ENCODE results near the gene TOMM20. TPM values are rescaled to one million over a fixed set of nuclear protein-coding genes. Genes with fewer than 3 reads are reported as not detected.
"Not testable (repeated sequence)": the region's sequence is repeated elsewhere in the genome, so short reads cannot be mapped to it uniquely, and the experiment has no call there.

TOMM20 gene
- total RNA-seq, 1 donor from 2014 or later = 25.3 TPM

GRCh38 chr1:235074523-235075047 lies 54.1 kb downstream of the TOMM20 start:
- Histone ChIP-seq H3K36me3 (no peaks in the 10 kb centered on the region), H3K4me1 (peaks cover 19 to 69% of the 10 kb centered on the region in 2 donors), H3K27ac (peak overlapping the region; percentile 94 to 98), H3K27me3 (no peaks in the 10 kb centered on the region), H3K9me3 (no peaks in the 10 kb centered on the region), H3K4me3 (peak overlapping the region; percentile 32 to 49)
- DNase-seq (ENCODE audit: low spot score in 2 of 2) = no peak
- intact Hi-C loops (cut with DNase I) = loop anchor here (1.0 to 2.0 kb wide), 5 partner anchors 77 to 540 kb away; no protein-coding TSS in a partner anchor
- TF ChIP-seq, protein P1, sequence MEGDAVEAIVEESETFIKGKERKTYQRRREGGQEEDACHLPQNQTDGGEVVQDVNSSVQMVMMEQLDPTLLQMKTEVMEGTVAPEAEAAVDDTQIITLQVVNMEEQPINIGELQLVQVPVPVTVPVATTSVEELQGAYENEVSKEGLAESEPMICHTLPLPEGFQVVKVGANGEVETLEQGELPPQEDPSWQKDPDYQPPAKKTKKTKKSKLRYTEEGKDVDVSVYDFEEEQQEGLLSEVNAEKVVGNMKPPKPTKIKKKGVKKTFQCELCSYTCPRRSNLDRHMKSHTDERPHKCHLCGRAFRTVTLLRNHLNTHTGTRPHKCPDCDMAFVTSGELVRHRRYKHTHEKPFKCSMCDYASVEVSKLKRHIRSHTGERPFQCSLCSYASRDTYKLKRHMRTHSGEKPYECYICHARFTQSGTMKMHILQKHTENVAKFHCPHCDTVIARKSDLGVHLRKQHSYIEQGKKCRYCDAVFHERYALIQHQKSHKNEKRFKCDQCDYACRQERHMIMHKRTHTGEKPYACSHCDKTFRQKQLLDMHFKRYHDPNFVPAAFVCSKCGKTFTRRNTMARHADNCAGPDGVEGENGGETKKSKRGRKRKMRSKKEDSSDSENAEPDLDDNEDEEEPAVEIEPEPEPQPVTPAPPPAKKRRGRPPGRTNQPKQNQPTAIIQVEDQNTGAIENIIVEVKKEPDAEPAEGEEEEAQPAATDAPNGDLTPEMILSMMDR (IDR thresholded peaks at IDR 0.05) = no peak

- H3K27me3 ChIP-seq = no peaks in the 10 kb centered on the region
Observed at GRCh38 chr1:235073968-235074522, 54.6 kb downstream of the TOMM20 start.

GRCh38 chr1:235073331-235073967 lies 55.2 kb downstream of the TOMM20 start:
- H3K27ac ChIP-seq = peak overlapping the region; percentile 94 to 98
- no peaks in the 10 kb centered on the region for H3K27me3 ChIP-seq
- TF ChIP-seq, protein P1 (IDR thresholded peaks at IDR 0.05) = no peak
- H3K4me3 ChIP-seq = no peak overlapping the region
- intact Hi-C loops (cut with DNase I) = no loop called here
- H3K9me3 ChIP-seq = no peaks in the 10 kb centered on the region
- peaks cover 19 to 64% of the 10 kb centered on the region in 2 donors for H3K4me1 ChIP-seq
- peak in 1 of 2 donors; percentile 83 for DNase-seq (ENCODE audit: low spot score in 2 of 2)
- no peaks in the 10 kb centered on the region for H3K36me3 ChIP-seq

More at GRCh38 chr1:235073968-235074522, 54.6 kb downstream of the TOMM20 start:
- H3K9me3 ChIP-seq = no peaks in the 10 kb centered on the region
- TF ChIP-seq, protein P1 (IDR thresholded peaks at IDR 0.05) = no peak
- DNase-seq (ENCODE audit: low spot score in 2 of 2) = no peak
- H3K4me3 ChIP-seq = peak overlapping the region in 1 of 2 donors; percentile 49
- H3K36me3 ChIP-seq = no peaks in the 10 kb centered on the region
- peaks cover 19 to 66% of the 10 kb centered on the region in 2 donors for H3K4me1 ChIP-seq
- peak overlapping the region; percentile 94 to 98 for H3K27ac ChIP-seq
- intact Hi-C loops (cut with DNase I) = loop anchor here (2.0 kb wide), 3 partner anchors 155 to 539 kb away; no protein-coding TSS in a partner anchor

DNA sequence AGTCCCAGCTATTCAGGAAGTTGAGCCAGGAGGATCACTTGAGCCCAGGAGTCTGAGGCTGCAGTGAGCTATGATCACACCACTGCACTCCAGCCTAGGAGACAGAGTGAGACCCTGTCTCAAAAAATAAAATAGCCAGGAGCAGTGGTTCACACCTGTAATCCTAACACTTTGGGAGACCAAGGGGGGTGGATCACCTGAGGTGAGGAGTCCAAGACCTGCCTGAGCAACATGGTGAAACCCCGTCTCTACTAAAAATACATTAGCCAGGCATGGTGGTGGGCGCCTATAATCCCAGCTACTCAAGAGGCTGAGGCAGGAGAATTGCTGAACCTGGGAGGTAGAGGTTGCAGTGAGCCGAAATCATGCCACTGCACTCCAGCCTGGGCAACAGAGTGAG lies 56.1 kb downstream of the TOMM20 start:
- DNase-seq (ENCODE audit: low spot score in 2 of 2); H3K27me3 ChIP-seq; H3K4me3 ChIP-seq; H3K9me3 ChIP-seq; intact Hi-C loops (cut with DNase I); H3K36me3 ChIP-seq: not testable (repeated sequence)
- H3K27ac ChIP-seq = peak overlapping the region in 1 of 2 donors; percentile 94
- peaks cover 23 to 64% of the 10 kb centered on the region in 2 donors for H3K4me1 ChIP-seq

DNA sequence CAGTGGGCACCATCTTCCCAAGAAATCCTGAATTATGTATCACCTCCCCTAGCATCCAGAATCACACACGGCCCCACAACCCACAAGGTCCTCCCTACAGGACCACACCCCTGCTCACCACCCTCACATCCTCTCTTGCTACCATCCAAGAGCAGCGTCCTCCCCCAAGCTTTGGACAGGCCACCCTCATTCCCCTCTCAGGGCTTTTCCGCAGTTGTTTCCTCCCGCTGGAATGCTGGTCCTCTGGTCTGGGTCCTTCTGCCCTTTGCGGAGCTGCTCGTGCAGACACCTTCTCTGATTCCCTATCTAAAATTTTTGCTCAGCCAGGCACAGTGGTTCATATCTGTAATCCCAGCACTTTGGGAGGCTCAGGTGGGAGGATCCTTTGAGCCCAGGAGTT lies 56.5 kb downstream of the TOMM20 start:
- Histone ChIP-seq H3K4me1 (peaks cover 23 to 63% of the 10 kb centered on the region in 2 donors), H3K36me3 (no peaks in the 10 kb centered on the region), H3K9me3 (no peaks in the 10 kb centered on the region), H3K4me3 (no peak overlapping the region), H3K27me3 (no peaks in the 10 kb centered on the region), H3K27ac (peak overlapping the region in 1 of 2 donors; percentile 94)
- DNase-seq (ENCODE audit: low spot score in 2 of 2) = no peak
- intact Hi-C loops (cut with DNase I) = no loop called here
- TF ChIP-seq, protein P1 (IDR thresholded peaks at IDR 0.05) = no peak

- DNase-seq (ENCODE audit: low spot score in 2 of 2) = no peak
- H3K4me3 ChIP-seq = no peak overlapping the region
- H3K27ac ChIP-seq = peak overlapping the region in 1 of 2 donors; percentile 5
- H3K9me3 ChIP-seq = no peaks in the 10 kb centered on the region
- no peaks in the 10 kb centered on the region for H3K36me3 ChIP-seq
- intact Hi-C loops (cut with DNase I) = no loop called here
- H3K27me3 ChIP-seq = no peaks in the 10 kb centered on the region
- H3K4me1 ChIP-seq = peaks cover 23 to 50% of the 10 kb centered on the region in 2 donors
- TF ChIP-seq, protein P1 (IDR thresholded peaks at IDR 0.05) = no peak
Observed at GRCh38 chr1:235070819-235071218, 57.8 kb downstream of the TOMM20 start.

All from ascending aorta (tissue), 2 donors.